GM13976 (cell line): ENCODE data around the gene SLC1A7.

ENCODE experiments used
- DNase-seq: peaks from one replicate; pipeline ENCODE4 v3.0.0; 2012; ENCODE audit warnings: low spot score
- CTCF ChIP-seq: IDR thresholded peaks from 2 replicates; pipeline ENCODE4 v1.5.1; 2012; ENCODE audit warnings: borderline replicate concordance, mild to moderate bottlenecking; ENCODE audit not compliant: insufficient read depth; ENCODE audit errors: extremely low read depth, missing control alignments, control extremely low read depth
- in situ Hi-C: fragments of 300-500 bp; cut with MboI; formaldehyde crosslinking; loops from one replicate; pipeline ENCODE4 v1.12.0; 2022; ENCODE audit warnings: low sequenced_read_pairs, mixed read lengths, inconsistent platforms; ENCODE audit not compliant: unreplicated experiment

SLC1A7 gene

GRCh38 chr1:53154859-53155438, 12.5 kb upstream of the SLC1A7 start:
- in situ Hi-C loops, result no loop called here

GRCh38 chr1:53153752-53154151, 11.3 kb upstream of the SLC1A7 start:
- TF ChIP-seq CTCF, result no peak
- DNase-seq, result no peak
- in situ Hi-C loops, result no loop called here

More at GRCh38 chr1:53154859-53155438, 12.5 kb upstream of the SLC1A7 start:
- DNase-seq, result no peak
- no peak for TF ChIP-seq CTCF

- no peak for DNase-seq
Observed at GRCh38 chr1:53148123-53148522, 5.7 kb upstream of the SLC1A7 start.

GRCh38 chr1:53147174-53147573, 4.7 kb upstream of the SLC1A7 start:
- no peak for TF ChIP-seq CTCF
- in situ Hi-C loops, result no loop called here
- DNase-seq, result no peak

More at GRCh38 chr1:53148123-53148522, 5.7 kb upstream of the SLC1A7 start:
- in situ Hi-C loops, result no loop called here
- TF ChIP-seq CTCF, result no peak

- TF ChIP-seq CTCF, result no peak
- in situ Hi-C loops, result no loop called here
- DNase-seq, result no peak
Observed at GRCh38 chr1:53145942-53146708, 3.7 kb upstream of the SLC1A7 start.

GRCh38 chr1:53145619-53145941, 3.1 kb upstream of the SLC1A7 start:
- in situ Hi-C loops, result no loop called here
- TF ChIP-seq CTCF, result no peak
- DNase-seq, result no peak
